ENCODE results near the gene DRGX.

The DRGX gene

GRCh38 chr10:49318755-49319154 is 77.1 kb downstream of the DRGX start:
- no peak for DNase-seq (ENCODE audit: low read depth)

- DNase-seq (ENCODE audit: low read depth): no peak
These were observed 77.9 kb downstream of the DRGX start for GRCh38 chr10:49318028-49318427.

- no peak for DNase-seq (ENCODE audit: low read depth)
These were observed 81.1 kb downstream of the DRGX start for GRCh38 chr10:49314806-49315205.
